K562 (cell line): Measurements from ENCODE around the gene LETM1. TPM values are rescaled to one million over a fixed set of nuclear protein-coding genes. Genes with fewer than 3 reads are reported as not detected.

Experiments used
- GTF2E2 ChIP-seq: fragments of 200-800 bp; sonication (Bioruptor generic); IDR thresholded peaks from 2 replicates; pipeline ENCODE4 v1.6.1; 2016; ENCODE audit warnings: missing genetic modification characterization, missing compliant biosample characterization
- HMGXB4 ChIP-seq: sonication (generic); formaldehyde crosslinking; IDR thresholded peaks from 2 replicates; pipeline ENCODE4 v1.8.1; 2023; ENCODE audit warnings: mild to moderate bottlenecking, missing genetic modification reagents
- ID3 ChIP-seq, 2 experiments: fragments of 250-450 bp in 1 of 2; fragments of 450-650 bp in 1 of 2; sonication (Bioruptor Pico) in 1 of 2; IDR thresholded peaks; 2 replicates each; pipeline versions ENCODE4 v1.6.1 to v1.8.0; 2016 to 2021; ENCODE audit warnings: mild to moderate bottlenecking in 2 of 2, moderate library complexity in 2 of 2, missing compliant biosample characterization in 1 of 2, missing genetic modification characterization in 1 of 2
- JUN ChIP-seq, 2 experiments: sonication (generic) in 1 of 2; formaldehyde crosslinking in 1 of 2; IDR thresholded peaks; 2 replicates each; pipeline versions ENCODE4 v1.6.1 to v1.8.0; 2012 to 2022; ENCODE audit warnings: borderline replicate concordance in 2 of 2, mild to moderate bottlenecking in 2 of 2, improper control_type of control experiment in 1 of 2, low read depth in 1 of 2, low read length in 1 of 2, missing genetic modification reagents in 1 of 2
- KHSRP ChIP-seq: fragments of 450-650 bp; IDR thresholded peaks from 2 replicates; pipeline ENCODE4 v1.6.1; 2017
- NKRF ChIP-seq: fragments of 450-650 bp; IDR thresholded peaks from 2 replicates; pipeline ENCODE4 v1.6.1; 2016; ENCODE audit warnings: borderline replicate concordance
- NR0B1 ChIP-seq: fragments of 450-650 bp; IDR thresholded peaks from one replicate; pipeline ENCODE4 v1.6.1; 2018; ENCODE audit warnings: mild to moderate bottlenecking, moderate library complexity; ENCODE audit not compliant: partially characterized antibody
- PATZ1 ChIP-seq: fragments of 250-450 bp; sonication (Bioruptor Pico); IDR thresholded peaks from 2 replicates; pipeline ENCODE4 v1.5.0; 2020; ENCODE audit warnings: mild to moderate bottlenecking, borderline replicate concordance
- PHTF2 ChIP-seq: fragments of 250-450 bp; sonication (Bioruptor Pico); IDR thresholded peaks from 2 replicates; pipeline ENCODE4 v1.5.0; 2021; ENCODE audit warnings: mild to moderate bottlenecking
- POLR2AphosphoS2 ChIP-seq: IDR thresholded peaks from 2 replicates; pipeline ENCODE4 v1.6.1; 2012; ENCODE audit warnings: low read length, improper control_type of control experiment
- RB1 ChIP-seq: fragments of 450-650 bp; IDR thresholded peaks from 2 replicates; pipeline ENCODE4 v1.6.1; 2017; ENCODE audit warnings: low read depth, mild to moderate bottlenecking
- RBFOX2 ChIP-seq: fragments of 200-400 bp; formaldehyde crosslinking; IDR thresholded peaks from 2 replicates; pipeline ENCODE4 v1.6.1; 2017; ENCODE audit warnings: low read depth, mild to moderate bottlenecking, low read length, moderate library complexity
- SUPT5H ChIP-seq: fragments of 450-650 bp; IDR thresholded peaks from 2 replicates; pipeline ENCODE4 v1.6.1; 2016
- TEAD1 ChIP-seq, 2 experiments: fragments of 450-650 bp in 1 of 2; sonication (generic) in 1 of 2; formaldehyde crosslinking; IDR thresholded peaks; 2 replicates each; pipeline versions ENCODE4 v1.4.0 to v1.8.0; 2020 to 2022; ENCODE audit warnings: mild to moderate bottlenecking in 2 of 2, missing genetic modification reagents in 1 of 2
- XRCC5 ChIP-seq: fragments of 200-400 bp; formaldehyde crosslinking; IDR thresholded peaks from 2 replicates; pipeline ENCODE4 v1.6.1; 2017; ENCODE audit warnings: low read depth, mild to moderate bottlenecking, low read length
- ZFPM2 ChIP-seq: fragments of 250-450 bp; sonication (Bioruptor Pico); IDR thresholded peaks from 2 replicates; pipeline ENCODE4 v1.5.1; 2022; ENCODE audit warnings: mild to moderate bottlenecking
- ZNF133 ChIP-seq: fragments of 250-450 bp; sonication (Bioruptor Pico); IDR thresholded peaks from 2 replicates; pipeline ENCODE4 v1.4.0; 2020; ENCODE audit warnings: mild to moderate bottlenecking
- ZNF134 ChIP-seq: fragments of 250-450 bp; sonication (Bioruptor Pico); conservative IDR thresholded peaks from 2 replicates; pipeline ENCODE4 v1.4.0; 2020
- ZNF436 ChIP-seq: fragments of 250-450, 450-650 bp; sonication (Bioruptor Pico); formaldehyde crosslinking; IDR thresholded peaks from 2 replicates; pipeline ENCODE4 v1.7.0; 2020; ENCODE audit warnings: mild to moderate bottlenecking
- ZNF778 ChIP-seq: fragments of 450-650 bp; formaldehyde crosslinking; IDR thresholded peaks from 2 replicates; pipeline ENCODE4 v1.4.0; 2020; ENCODE audit warnings: mild to moderate bottlenecking, moderate library complexity
- ZNF830 ChIP-seq: fragments of 250-450 bp; sonication (Bioruptor Pico); IDR thresholded peaks from 2 replicates; pipeline ENCODE4 v1.5.0; 2021; ENCODE audit warnings: mild to moderate bottlenecking
- polyA plus RNA-seq, 8 experiments: library from polyadenylated mRNA; depleted of rRNA in 4 of 8; stranded (reverse) in 5 of 8; unstranded in 3 of 8; fragments of >200 nt; fragmentation: Nextera tagmentation in 2 of 8; fragmentation: Illumina TruSeq in 1 of 8; extraction: Ambion mirVana in 2 of 8; extraction: Trizol in 1 of 8; gene quantifications; 2 replicates each; pipeline versions ENCODE4 v1.2.1 to v1.2.3, GENCODE V29; 2011 to 2014; ENCODE audit warnings: inconsistent platforms in 1 of 8, missing spikeins in 1 of 8
- total RNA-seq, 7 experiments: library from RNA; depleted of rRNA in 6 of 7; stranded (reverse); fragments of >200 nt in 6 of 7; fragmentation: Illumina TruSeq in 2 of 7; extraction: Trizol in 2 of 7; gene quantifications; 2 replicates each; pipeline versions ENCODE4 v1.2.1 to v1.2.3, GENCODE V29; 2011 to 2021; ENCODE audit warnings: low replicate concordance in 1 of 7

LETM1 gene
- total and polyA plus RNA-seq, 9 of the 15 experiments (the other 6 are each of a cell fraction or from before 2014, with no cell fraction given): 3.9 to 109 (median 35.0) TPM

- TF ChIP-seq XRCC5: no peak
- TF ChIP-seq GTF2E2 (tag): no peak
- no peak for TF ChIP-seq ZNF778 (CRISPR knock-in tag)
- TF ChIP-seq POLR2AphosphoS2: no peak
- TF ChIP-seq ID3 (CRISPR knock-in tag; IDR thresholded peaks at IDR 0.05): no peak
- TF ChIP-seq ID3 (tag; IDR thresholded peaks at IDR 0.05): no peak
- TF ChIP-seq TEAD1 (CRISPR knock-in tag; IDR thresholded peaks at IDR 0.05): peak in 1 of 2 experiments; percentile 69; a peak in 2 of 4 replicates
- no peak for TF ChIP-seq ZNF133 (CRISPR knock-in tag)
- no peak for TF ChIP-seq ZFPM2 (CRISPR knock-in tag)
- TF ChIP-seq ZNF134: no peak
- no peak for TF ChIP-seq ZNF436 (CRISPR knock-in tag)
- no peak for TF ChIP-seq SUPT5H
- no peak for TF ChIP-seq KHSRP
- no peak for TF ChIP-seq NR0B1
- TF ChIP-seq NKRF: 0 out of 2 replicates have a peak, but pooled peaks have one; percentile 24
- TF ChIP-seq PHTF2 (CRISPR knock-in tag): no peak
- TF ChIP-seq ZNF830 (CRISPR knock-in tag): no peak
- TF ChIP-seq PATZ1: no peak
- no peak for TF ChIP-seq JUN (IDR thresholded peaks at IDR 0.05; ENCODE audit: borderline replicate concordance, low read depth, low read length)
- peak; percentile 26; the same call in 1 of the 2 replicates for TF ChIP-seq JUN (CRISPR knock-in tag; IDR thresholded peaks at IDR 0.05; ENCODE audit: borderline replicate concordance)
- TF ChIP-seq RBFOX2: no peak
- no peak for TF ChIP-seq HMGXB4 (CRISPR knock-in tag)
- no peak for TF ChIP-seq RB1
Observed at GRCh38 chr4:1855333-1856070, 454 bp downstream of the LETM1 start (continued).
